Activated CD4-positive, CD25-positive, alpha-beta regulatory T cell treated with anti-CD3 and anti-CD28 coated beads, Interleukin-2, amount 50 U/mL, for 24 hours (primary cell): ENCODE measurements around the gene UGT1A8.
"Not testable (repeated sequence)": the region's sequence is repeated elsewhere in the genome, so short reads cannot be mapped to it uniquely, and the experiment has no call there.

Source experiments
- ATAC-seq, 2 donors: fragments of 150-1000 bp; cut with Tn5 transposase; one replicate each; pipeline ENCODE4 v1.10.0; 2021; ENCODE audit warnings: mild to moderate bottlenecking in 1 of 2, moderate library complexity in 1 of 2

UGT1A8 gene

DNA sequence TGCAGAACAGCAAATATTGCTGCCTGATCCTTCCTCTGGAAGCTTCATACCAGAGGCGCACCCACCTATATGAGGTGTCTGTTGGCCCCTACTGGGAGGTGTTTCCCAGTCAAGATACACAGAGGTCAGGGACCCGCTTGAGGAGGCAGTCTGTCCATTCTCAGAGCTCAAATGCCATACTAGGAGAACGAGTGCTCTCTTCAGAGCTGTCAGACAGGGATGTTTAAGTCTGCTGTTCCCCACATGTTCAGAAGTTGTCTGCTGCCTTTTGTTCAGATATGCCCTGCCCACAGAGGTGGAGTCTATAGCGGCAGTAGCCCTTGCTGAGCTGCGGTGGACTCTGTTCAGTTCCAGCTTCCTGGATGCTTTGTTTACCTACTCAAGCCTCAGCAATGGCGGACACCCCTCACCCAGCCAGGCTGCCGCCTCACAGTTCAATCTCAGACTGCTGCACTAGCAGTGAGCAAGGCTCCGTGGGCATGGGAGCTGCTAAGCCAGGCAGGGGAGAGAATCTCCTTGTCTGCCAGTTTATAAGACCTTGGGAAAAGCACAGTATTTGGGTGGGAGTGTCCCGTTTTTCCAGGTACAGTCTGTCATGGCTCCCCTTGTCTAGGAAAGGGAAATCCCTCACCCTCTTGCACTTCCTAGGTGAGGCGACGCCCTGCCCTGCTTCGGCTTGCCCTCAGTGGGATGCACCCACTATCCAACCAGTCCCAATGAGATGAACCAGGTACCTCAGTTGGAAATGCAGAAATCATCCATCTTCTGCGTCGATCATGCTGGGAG, 119.6 kb downstream of the UGT1A8 start:
- ATAC-seq, result not testable (repeated sequence)

DNA sequence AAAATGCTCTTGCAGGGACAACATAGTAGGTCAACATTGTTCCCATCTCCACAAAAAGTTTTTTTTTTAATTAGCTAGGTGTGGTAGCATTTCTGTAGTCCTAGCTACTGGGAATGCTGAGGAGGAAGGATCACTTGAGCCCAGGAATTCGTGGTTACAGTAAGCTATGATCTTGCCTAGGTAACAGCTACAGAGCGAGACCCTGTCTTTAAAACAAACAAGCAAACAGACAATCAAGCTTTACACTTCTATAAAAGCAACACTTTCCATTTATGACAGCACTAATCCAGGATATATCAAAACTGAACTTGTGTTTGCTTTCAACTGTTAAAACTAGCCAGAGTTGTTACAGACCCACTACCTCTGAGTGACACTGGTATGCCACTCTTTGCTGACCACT, 123.4 kb downstream of the UGT1A8 start:
- no peak for ATAC-seq

DNA sequence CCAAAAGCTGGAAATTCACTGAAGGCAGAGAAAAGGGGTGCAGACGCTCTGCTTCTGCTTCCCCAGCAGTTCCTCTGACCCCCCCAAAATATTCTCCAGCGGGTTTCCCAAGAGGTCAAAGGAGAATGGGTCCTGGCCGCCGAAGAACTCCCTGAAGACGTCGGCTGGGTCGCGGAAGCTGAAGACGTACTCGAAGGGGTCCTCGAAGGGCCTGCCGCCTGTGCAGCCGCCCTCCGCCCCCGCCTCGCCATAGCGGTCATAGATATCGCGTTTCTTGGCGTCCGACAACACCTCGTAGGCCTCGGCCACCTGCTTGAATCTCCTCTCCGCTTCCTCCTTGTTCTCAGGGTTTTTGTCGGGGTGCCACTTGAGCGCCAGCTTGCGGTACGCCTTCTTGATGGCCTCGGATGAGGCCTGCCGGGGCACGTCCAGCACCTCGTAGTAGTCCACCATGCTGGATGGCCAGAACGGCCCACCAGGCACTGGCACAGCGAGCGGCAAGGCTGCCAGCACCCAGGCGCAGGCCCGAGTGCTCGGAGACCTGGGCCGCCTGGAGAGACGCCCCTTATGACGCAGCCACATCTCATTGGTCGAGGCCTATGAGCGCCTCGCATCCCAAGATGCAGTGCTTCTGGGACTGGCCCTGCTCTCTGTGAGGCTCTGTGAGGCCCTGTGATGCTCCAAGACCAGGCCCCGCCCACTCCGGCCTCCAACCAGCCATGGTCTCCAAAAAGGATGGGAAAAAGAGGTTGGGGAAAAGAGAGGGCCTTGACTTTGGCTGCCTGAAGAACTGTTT, 126.2 kb downstream of the UGT1A8 start:
- no peak for ATAC-seq

DNA sequence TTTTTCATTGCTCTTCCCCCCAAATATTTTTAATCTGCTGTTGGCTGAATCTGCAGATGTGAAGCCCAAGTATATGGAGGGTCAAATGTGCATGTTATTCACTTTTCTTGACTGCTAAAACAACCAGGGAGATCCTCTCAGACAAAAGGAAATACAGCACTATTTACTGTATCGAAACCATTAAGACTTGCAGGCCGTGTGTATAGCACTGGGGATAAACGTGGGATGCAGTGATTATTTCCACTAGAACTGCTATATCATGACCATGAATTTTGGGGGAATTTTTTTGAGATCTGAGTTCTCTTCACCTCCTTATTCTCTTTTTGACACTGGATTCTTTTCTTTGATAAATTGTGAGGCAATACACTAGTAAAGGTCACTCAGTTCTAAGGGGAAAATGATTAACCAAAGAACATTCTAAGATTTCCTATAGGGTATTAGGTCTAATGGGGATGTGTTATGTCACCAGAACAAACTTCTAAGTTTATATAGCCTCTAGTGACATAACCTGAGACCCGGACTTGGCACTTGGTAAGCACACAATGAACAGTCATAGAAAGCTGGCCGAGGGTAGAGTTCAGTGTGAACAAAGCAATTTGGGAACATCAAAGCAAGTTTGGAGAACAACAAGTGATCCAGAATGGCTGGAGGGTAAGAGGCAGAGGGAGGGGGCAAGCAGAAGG, 127.8 kb downstream of the UGT1A8 start:
- ATAC-seq, result no peak

DNA sequence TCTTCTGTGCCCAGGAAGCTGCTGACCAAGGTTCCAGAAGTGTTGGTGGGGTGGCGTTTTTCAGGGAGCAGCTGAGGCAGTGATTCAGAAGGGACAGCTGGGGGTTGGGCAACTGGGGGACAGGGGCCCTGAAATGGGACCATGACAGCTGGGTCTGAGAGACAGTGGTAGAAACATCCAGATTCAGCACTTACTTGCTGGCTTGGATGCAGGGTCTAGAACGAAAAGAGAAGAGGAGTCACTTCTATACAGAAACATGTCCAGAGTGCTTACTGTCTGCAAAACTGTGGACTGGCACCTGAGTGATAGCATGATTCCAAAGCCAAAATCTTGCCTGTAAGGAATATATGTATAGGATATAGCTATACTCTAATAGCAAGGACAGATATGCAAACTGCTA, 128.4 kb downstream of the UGT1A8 start:
- ATAC-seq, result not testable (repeated sequence)

DNA sequence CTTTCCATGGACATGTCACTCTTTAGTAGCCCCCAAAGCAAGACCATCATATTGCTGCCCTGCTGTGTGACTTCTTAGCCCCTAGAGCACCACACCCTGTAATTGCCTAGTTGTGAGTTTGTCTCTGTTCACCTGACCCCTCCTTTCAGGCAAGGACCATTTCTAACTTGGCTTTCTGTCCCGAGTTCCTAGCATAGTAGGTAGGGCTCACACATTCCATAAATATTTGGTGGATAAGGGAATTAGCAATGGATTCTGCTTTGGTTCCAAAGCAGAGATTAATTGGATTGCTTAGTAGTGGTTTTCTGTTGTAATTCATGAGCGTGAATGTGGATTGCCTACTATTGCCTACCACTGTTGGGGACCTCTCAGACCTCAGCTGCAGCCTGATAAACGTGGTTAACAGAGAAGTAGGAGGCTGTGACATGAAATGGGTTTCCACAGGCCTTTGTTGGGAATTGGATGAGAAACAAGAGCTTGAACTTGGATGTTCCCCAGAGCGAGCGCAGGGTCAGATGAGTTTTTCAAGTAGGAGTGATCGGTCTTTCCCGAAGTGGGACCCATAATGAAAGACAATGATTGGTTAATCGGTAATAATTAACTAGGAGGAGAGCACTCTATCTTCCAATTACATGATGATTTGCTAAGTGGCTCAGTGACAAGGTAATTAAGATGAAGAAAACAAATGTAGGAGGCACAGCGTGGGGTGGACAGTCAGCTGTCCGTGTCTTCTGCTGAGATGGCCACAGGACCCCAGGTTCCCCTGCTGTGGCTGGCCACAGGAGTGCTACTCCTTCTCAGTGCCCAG, 129.2 kb downstream of the UGT1A8 start:
- no peak for ATAC-seq

DNA sequence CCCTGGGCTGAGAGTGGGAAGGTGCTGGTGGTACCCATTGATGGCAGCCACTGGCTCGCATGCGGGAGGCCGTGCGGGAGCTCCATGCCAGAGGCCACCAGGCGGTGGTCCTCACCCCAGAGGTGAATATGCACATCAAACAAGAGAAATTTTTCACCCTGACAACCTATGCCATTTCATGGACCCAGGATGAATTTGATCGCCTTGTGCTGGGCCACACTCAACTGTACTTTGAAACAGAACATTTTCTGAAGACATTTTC, 129.8 kb downstream of the UGT1A8 start:
- ATAC-seq, result no peak

DNA sequence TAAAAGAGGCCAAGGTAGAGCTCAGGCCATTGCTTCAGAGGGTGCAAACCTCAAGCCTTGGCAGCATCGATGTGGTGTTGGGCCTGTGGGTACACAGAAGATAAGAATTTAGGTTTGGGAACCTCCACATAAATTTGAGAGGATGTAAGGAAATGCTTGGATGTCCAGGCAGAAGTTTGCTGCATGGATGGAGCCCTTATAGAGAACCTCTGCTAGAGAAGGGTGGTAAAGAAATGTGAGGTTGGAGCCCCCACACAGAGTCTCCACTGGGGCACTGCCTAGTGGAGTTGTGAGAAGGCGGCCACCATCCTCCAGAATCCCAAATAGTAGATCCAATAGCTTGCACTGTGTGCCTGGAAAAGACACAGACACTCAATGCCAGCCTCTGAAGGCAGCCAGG, 133.3 kb downstream of the UGT1A8 start:
- ATAC-seq, result not testable (repeated sequence)

DNA sequence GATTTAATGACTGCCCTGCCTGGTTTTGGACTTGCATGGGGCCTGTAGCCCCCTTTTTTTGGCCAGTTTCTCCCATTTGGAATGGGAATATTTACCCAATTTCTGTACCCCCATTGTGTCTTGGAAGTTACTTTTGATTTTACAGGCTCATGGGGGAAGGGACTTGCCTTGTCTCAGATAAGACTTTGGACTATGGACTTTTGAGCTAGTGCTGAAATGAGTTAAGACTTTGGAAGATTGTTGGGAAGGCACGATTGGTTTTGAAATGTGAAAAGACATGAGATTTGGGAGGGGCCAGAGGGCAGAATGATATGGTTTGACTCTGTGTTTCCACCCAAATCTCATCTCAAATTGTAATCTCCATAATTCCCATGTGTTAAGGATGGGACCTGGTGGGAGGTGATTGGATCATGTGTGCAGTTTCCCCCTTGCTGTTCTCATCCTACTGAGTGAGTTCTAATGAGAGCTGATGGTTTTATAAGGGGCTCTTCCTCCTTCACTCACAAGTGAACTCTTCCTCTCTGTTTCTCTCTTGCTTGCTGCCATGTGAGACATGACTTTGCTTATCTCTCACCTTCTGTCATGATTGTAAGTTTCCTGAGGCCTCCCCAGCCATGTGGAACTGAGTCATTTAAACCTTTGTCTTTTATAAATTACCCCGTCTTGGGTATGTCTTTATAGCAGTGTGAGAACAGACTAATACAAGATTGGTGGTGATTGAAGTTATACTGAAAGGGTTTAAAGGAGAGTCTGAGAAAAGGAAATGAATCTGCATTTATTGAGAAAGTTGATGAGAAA, 134.0 kb downstream of the UGT1A8 start:
- not testable (repeated sequence) for ATAC-seq

DNA sequence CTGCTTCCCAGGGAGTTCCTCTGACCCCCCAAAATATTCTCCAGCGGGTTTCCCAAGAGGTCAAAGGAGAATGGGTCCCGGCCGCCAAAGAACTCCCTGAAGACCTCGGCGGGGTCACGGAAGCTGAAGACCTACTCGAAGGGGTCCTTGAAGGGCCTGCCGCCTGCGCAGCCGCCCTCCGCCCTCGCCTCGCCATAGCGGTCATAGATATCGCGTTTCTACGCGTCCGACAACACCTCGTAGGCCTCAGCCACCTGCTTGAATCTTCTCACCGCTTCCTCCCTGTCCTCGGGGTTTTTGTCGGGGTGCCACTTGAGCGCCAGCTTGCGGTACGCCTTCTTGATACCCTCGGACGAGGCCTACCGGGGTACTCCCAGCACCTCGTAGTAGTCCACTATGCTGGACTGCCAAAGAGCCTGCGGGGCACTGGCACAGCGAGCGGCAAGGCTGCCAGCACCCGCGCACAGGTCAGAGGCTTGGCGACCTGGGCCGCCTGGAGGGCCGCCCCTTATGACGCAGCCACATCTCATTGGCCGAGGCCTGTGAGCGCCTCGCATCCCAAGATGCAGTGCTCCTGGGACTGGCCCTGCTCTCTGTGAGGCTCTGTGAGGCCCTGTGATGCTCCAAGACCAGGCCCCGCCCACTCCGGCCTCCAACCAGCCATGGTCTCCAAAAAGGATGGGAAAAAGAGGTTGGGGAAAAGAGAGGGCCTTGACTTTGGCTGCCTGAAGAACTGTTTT, 137.6 kb downstream of the UGT1A8 start:
- ATAC-seq, result no peak

DNA sequence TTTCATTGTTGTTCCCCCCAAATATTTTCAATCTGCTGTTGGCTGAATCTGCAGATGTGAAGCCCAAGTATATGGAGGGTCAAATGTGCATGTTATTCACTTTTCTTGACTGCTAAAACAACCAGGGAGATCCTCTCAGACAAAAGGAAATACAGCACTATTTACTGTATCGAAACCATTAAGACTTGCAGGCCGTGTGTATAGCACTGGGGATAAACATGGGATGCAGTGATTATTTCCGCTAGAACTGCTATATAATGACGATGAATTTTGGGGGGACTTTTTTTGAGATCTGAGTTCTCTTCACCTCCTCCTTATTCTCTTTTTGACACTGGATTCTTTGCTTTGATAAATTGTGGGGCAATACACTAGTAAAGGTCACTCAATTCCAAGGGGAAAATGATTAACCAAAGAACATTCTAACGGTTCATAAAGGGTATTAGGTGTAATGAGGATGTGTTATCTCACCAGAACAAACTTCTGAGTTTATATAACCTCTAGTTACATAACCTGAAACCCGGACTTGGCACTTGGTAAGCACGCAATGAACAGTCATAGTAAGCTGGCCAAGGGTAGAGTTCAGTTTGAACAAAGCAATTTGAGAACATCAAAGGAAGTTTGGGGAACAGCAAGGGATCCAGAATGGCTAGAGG, 139.1 kb downstream of the UGT1A8 start:
- ATAC-seq, result no peak

DNA sequence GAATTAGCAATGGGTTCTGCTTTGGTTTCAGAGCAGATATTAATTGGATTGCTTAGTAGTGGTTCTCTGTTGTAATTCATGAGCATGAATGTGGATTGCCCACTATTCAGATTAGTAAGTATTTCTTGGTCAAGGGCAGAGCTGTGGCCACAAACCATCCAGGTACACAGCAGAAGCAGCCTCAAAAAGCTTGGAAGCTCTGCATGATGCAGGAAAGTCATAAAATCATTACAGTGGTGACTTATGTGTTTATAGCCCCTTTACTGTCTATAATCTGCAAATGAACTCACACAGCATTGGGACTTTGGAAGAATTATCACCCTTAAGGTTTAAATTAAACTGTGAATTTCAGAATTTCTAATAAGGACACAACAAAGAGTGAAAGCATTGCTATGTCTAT, 140.7 kb downstream of the UGT1A8 start:
- ATAC-seq, result no peak

DNA sequence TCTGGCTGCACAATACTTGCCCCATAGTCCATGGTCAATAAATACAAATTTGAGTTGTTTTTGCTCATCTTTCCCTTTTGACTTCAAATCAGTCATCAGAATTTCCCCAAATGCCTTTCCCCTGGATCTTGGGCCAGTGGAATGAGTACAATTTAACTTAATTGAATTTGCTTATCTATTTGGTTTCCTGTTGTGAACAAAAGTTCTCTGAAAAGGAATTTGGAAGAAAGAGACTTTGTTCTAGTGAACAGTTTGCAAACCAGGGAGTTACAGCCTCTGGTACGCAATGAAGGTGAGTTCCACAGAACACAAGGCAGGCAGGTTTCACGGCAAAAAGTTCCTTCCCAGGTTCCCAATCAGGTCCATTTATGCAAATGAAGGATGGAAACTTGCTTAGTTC, 141.4 kb downstream of the UGT1A8 start:
- no peak for ATAC-seq

DNA sequence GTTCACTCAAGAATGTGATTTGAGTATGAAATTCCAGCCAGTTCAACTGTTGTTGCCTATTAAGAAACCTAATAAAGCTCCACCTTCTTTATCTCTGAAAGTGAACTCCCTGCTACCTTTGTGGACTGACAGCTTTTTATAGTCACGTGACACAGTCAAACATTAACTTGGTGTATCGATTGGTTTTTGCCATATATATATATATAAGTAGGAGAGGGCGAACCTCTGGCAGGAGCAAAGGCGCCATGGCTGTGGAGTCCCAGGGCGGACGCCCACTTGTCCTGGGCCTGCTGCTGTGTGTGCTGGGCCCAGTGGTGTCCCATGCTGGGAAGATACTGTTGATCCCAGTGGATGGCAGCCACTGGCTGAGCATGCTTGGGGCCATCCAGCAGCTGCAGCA, 142.6 kb downstream of the UGT1A8 start, which contains the start of gene UGT1A1:
UGT1A1 (plus strand) TSS at position 228 of the 400 bp plus-strand sequence; CDS start at position 246, 18 bp downstream.
- ATAC-seq, result no peak

DNA sequence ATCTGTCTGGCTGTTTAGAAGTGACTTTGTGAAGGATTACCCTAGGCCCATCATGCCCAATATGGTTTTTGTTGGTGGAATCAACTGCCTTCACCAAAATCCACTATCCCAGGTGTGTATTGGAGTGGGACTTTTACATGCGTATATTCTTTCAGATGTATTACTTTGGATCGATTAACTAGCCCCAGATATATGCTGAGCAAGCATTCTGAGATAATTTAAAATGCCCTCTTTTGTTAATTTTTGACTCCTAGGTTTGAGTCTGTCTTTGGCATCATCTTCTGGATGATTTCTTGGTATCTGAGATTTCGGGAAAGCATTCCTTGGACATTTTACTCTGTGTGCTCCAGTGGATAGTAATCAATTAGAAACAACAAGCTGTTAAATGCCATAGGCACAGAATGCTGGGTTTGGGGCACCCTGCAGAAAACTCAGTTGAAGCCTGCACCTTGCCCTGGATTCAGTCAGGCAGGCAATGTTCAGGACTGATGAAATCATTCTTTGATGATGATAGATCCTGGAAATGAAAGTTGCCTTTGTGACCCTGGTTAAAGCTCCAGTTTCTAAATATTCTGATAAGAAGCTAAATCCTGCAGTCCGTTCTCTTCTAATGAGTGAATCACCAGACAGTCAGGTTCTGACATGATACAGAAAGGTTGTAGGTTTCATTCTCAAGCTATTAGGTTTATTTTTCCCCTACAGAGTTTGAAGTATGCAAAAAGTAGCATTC, 143.8 kb downstream of the UGT1A8 start:
- no peak for ATAC-seq

DNA sequence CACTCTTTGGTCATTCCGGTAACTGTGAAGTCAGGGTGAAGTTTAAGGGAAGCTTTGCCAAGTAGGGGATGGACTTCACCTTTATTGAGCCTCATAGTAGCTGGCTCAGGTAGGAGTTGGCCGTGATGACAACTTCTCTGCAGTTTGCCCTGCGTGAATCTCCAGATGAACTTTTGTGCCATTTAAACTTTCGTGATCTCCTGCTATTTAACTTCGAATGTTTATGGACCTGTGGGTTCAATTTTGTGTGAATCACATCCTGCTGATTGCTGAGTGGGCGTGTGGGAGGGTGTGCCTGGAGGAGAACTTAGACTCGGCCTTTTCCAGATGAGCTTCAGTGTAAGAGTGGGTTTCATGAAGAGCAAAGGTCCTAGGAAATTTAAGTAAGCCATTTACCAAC, 146.8 kb downstream of the UGT1A8 start:
- ATAC-seq, result no peak

DNA sequence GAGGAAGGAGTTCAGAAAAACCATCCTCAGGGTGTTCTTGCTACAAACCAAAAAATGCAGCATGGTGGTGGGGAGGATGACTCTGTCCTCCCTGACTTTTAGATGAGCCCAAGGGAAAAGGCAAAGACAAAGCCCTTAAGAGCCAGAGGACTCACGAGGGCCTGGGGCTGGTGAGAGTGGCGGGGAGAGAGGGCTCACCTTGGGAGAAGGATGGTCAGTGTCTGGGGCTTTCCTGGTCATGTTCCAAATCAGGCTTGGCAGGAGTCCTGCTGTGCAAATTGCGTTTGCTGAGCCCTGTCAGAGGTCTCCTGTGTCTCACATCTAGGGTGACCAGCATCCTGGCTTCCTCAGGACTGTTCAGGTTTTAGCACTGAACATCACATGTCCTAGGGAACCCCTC, 147.3 kb downstream of the UGT1A8 start:
- no peak for ATAC-seq

DNA sequence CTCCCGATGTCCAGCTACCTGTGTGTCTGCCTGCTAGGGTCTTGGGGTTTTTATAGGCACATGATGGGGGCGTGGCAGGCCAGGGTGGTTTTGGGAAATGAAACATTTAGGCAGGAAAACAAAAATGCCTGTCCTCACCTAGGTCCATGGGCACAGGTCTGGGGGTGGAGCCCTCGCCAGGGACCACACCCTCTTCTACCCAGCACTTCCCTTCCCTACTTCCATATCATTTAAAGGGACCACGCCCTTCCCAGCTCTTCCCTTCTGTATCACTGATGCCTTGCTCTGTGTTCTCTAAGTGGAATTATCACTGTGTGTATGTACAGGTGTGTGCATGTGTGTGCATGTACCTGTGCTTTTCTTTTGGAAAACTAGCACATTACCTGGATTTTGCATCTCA, 149.0 kb downstream of the UGT1A8 start:
- ATAC-seq, result no peak

DNA sequence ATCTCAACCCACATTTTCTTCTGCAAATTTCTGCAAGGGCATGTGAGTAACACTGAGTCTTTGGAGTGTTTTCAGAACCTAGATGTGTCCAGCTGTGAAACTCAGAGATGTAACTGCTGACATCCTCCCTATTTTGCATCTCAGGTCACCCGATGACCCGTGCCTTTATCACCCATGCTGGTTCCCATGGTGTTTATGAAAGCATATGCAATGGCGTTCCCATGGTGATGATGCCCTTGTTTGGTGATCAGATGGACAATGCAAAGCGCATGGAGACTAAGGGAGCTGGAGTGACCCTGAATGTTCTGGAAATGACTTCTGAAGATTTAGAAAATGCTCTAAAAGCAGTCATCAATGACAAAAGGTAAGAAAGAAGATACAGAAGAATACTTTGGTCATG, 150.6 kb downstream of the UGT1A8 start:
- no peak for ATAC-seq

DNA sequence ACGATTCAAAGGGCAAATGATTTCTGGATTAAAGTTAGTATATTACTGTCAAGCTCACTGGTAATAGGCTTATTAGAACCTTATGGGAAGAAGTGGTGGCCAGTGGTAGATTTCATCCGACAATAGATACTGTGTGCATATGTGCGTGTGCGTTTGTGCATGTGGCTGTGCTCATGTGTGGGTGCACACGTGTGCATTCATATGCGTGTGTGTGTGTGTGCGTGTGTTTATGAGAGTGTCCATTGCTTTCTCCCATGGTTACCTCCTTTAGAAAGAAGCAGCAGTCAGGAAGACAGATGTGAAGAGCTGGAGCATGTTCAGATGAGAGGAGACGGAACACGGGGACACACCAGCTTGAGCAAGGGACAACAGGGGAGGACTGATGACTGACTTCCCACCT, 151.8 kb downstream of the UGT1A8 start:
- ATAC-seq, result no peak
